Osteoblast (primary cell): Measurements from ENCODE around the gene SLK. TPM values are rescaled to one million over a fixed set of nuclear protein-coding genes. Genes with fewer than 3 reads are reported as not detected.
A peak's percentile ranks its signal among the peaks of the same experiment; 100 is the strongest.

Experiments
- DNase-seq: peaks from one replicate; pipeline ENCODE4 v3.0.0; 2011; ENCODE audit warnings: low spot score, mixed read lengths; ENCODE audit not compliant: insufficient read length; ENCODE audit errors: missing footprints
- H2AFZ ChIP-seq: 2 replicates; pipeline ENCODE4 v1.6.0; 2011; ENCODE audit warnings: mild to moderate bottlenecking, low read length
- H3K27ac ChIP-seq: 2 replicates; pipeline ENCODE4 v1.5.1; 2011; ENCODE audit warnings: mild to moderate bottlenecking, low read depth, low read length, moderate library complexity
- H3K27me3 ChIP-seq: 2 replicates; pipeline ENCODE4 v1.6.0; 2012; ENCODE audit warnings: mild to moderate bottlenecking, control low read depth, inconsistent platforms, low read length, moderate library complexity; ENCODE audit not compliant: insufficient read depth
- H3K36me3 ChIP-seq: 2 replicates; pipeline ENCODE4 v1.5.1; 2011; ENCODE audit warnings: mild to moderate bottlenecking, low read length, control low read depth, moderate library complexity; ENCODE audit not compliant: insufficient read depth
- H3K4me1 ChIP-seq: 2 replicates; pipeline ENCODE4 v1.5.1; 2011; ENCODE audit warnings: mild to moderate bottlenecking, low read length, control low read depth, moderate library complexity; ENCODE audit not compliant: insufficient read depth
- H3K4me2 ChIP-seq: 2 replicates; pipeline ENCODE4 v1.6.0; 2011; ENCODE audit warnings: mild to moderate bottlenecking, low read length; ENCODE audit not compliant: insufficient read depth
- H3K4me3 ChIP-seq: fragments of 200-600 bp; sonication (generic); 3 replicates; pipeline ENCODE4 v1.5.1; 2012; ENCODE audit warnings: mild to moderate bottlenecking, low read length, inconsistent platforms; ENCODE audit not compliant: insufficient read depth
- H3K79me2 ChIP-seq: 2 replicates; pipeline ENCODE4 v1.6.0; 2012; ENCODE audit warnings: mild to moderate bottlenecking, low read length, control low read depth, inconsistent platforms; ENCODE audit not compliant: insufficient read depth
- H3K9me3 ChIP-seq: 2 replicates; pipeline ENCODE4 v1.5.1; 2011; ENCODE audit warnings: low read depth, low read length, control low read depth
- H4K20me1 ChIP-seq: 2 replicates; pipeline ENCODE4 v1.6.0; 2012; ENCODE audit warnings: mild to moderate bottlenecking, low read length, control low read depth; ENCODE audit not compliant: insufficient read depth
- total RNA-seq: library from RNA; depleted of rRNA; stranded (reverse); fragments of >200 nt; gene quantifications from 2 replicates; pipeline ENCODE4 v1.2.3, GENCODE V29; 2012
- TF ChIP-seq, protein P1 (sequence below): IDR thresholded peaks from 2 replicates; pipeline ENCODE4 v1.5.1; 2011; ENCODE audit warnings: mild to moderate bottlenecking, low read depth, low read length, moderate library complexity; ENCODE audit errors: extremely low read depth

The SLK gene
- total RNA-seq, 1 donor = 48.1 TPM

DNA sequence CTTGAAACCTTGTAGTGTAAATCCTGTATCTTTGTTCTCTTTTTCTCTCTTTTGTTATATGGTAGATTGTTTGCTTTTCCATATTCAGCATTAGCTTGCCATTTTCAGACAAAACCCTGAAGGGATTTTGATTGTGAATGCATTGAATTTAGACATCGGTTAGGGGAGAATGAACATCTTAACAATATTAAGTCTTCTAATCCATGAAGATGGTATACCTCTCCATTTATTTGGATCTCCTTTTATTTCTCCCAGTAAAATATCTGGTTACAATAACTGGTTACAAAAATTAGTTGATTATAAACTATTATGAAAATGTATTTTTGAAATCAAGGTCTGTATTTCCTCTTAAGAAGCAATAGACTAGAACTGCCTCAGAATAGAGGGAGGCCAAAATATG is 12.4 kb upstream of the SLK start:
- no peak overlapping the region for H2AFZ ChIP-seq
- no peaks in the 10 kb centered on the region for H3K9me3 ChIP-seq
- no peak for DNase-seq
- no peak overlapping the region for H3K27ac ChIP-seq
- H3K4me2 ChIP-seq = no peak overlapping the region
- H3K27me3 ChIP-seq = no peaks in the 10 kb centered on the region
- no peaks in the 10 kb centered on the region for H4K20me1 ChIP-seq
- H3K4me3 ChIP-seq = no peak overlapping the region
- H3K79me2 ChIP-seq = no peaks in the 10 kb centered on the region
- H3K36me3 ChIP-seq = no peaks in the 10 kb centered on the region
- TF ChIP-seq, protein P1, sequence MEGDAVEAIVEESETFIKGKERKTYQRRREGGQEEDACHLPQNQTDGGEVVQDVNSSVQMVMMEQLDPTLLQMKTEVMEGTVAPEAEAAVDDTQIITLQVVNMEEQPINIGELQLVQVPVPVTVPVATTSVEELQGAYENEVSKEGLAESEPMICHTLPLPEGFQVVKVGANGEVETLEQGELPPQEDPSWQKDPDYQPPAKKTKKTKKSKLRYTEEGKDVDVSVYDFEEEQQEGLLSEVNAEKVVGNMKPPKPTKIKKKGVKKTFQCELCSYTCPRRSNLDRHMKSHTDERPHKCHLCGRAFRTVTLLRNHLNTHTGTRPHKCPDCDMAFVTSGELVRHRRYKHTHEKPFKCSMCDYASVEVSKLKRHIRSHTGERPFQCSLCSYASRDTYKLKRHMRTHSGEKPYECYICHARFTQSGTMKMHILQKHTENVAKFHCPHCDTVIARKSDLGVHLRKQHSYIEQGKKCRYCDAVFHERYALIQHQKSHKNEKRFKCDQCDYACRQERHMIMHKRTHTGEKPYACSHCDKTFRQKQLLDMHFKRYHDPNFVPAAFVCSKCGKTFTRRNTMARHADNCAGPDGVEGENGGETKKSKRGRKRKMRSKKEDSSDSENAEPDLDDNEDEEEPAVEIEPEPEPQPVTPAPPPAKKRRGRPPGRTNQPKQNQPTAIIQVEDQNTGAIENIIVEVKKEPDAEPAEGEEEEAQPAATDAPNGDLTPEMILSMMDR = no peak
- H3K4me1 ChIP-seq = no peaks in the 10 kb centered on the region

DNA sequence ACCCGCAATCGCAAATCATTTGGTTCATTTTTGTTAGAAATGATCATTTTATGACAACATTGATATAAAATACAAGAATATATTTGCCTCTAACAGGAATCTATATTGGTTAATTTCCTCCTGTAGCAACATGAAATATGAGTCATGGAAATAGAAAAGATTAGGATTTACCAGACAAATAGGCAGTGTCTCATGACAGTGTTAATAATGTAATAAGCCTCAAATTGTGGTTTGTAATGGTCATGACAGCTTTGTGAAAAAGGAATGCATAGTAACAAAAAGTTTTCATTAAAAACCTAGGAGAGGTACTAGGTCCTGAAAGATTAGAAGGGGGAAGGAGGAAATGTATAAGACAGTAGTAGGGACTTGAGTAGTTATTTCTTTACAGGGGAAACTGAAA is 7.9 kb upstream of the SLK start:
- H3K27me3 ChIP-seq = no peaks in the 10 kb centered on the region
- H3K9me3 ChIP-seq = no peaks in the 10 kb centered on the region
- no peak overlapping the region for H3K4me3 ChIP-seq
- no peaks in the 10 kb centered on the region for H4K20me1 ChIP-seq
- H3K79me2 ChIP-seq = no peaks in the 10 kb centered on the region
- H3K4me1 ChIP-seq = no peaks in the 10 kb centered on the region
- TF ChIP-seq, protein P1 = no peak
- no peak overlapping the region for H2AFZ ChIP-seq
- H3K27ac ChIP-seq = no peak overlapping the region
- no peak overlapping the region for H3K4me2 ChIP-seq
- no peaks in the 10 kb centered on the region for H3K36me3 ChIP-seq
- no peak for DNase-seq

DNA sequence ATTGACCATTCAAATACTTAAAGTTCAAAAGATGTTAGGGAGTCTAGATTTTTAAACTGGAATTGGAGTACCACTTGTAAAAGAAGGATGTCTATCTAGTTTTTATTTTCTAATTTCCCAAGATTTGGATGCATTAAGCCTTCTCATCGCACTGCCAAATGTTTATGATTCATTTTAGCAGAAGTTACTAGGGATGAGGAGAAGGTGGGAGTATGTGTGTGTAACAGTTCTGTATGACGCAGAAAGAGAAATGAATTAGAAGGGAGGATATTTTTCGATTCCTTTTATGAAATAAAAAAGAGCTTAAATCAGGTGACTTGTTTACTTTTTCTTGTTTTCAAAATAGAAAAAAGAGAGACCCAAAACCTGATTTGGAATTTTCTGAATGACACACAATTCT is 6.8 kb upstream of the SLK start:
- no peak for DNase-seq
- H3K79me2 ChIP-seq = no peaks in the 10 kb centered on the region
- H3K4me3 ChIP-seq = no peak overlapping the region
- H3K27ac ChIP-seq = no peak overlapping the region
- no peaks in the 10 kb centered on the region for H3K27me3 ChIP-seq
- H4K20me1 ChIP-seq = no peaks in the 10 kb centered on the region
- H3K36me3 ChIP-seq = no peaks in the 10 kb centered on the region
- H3K9me3 ChIP-seq = no peaks in the 10 kb centered on the region
- H3K4me2 ChIP-seq = no peak overlapping the region
- TF ChIP-seq, protein P1 = no peak
- H2AFZ ChIP-seq = no peak overlapping the region
- no peaks in the 10 kb centered on the region for H3K4me1 ChIP-seq

DNA sequence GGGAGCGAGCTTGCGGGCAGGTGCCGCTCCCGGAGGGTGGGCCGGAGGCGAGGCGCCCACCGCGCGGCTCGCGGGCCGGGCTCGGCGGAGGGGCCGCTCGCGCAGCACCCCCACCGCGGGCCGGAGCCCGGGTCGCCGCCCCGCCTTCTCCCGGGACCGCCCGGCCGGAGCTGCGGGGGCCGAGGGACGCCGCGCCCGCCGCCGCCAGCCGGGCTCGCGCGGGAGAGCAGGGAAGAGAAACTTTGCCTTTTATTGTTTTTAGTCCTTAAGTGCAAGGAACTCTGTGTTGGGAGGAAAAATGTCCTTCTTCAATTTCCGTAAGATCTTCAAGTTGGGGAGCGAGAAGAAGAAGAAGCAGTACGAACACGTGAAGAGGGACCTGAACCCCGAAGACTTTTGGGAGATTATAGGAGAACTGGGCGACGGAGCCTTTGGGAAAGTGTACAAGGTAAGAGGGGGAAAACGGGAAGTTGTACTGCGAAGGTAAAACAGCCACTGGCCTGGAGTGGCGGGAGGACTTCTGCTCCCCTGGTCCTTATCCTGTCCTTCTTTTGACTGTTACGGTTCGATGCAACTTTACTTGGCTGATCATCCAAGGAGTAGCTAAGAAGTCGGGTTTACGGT is 620 bp downstream of the SLK start:
- H3K4me1 ChIP-seq = peaks cover 9% of the 10 kb centered on the region
- H3K27ac ChIP-seq = peak overlapping the region; percentile 73
- TF ChIP-seq, protein P1 = no peak
- peak overlapping the region; percentile 96 for H3K4me3 ChIP-seq
- DNase-seq = peak; percentile 95
- peaks cover 31% of the 10 kb centered on the region for H4K20me1 ChIP-seq
- H3K9me3 ChIP-seq = no peaks in the 10 kb centered on the region
- peaks cover 54% of the 10 kb centered on the region for H3K79me2 ChIP-seq
- H3K27me3 ChIP-seq = no peaks in the 10 kb centered on the region
- peak overlapping the region; percentile 81 for H3K4me2 ChIP-seq
- peak overlapping the region; percentile 73 for H2AFZ ChIP-seq
- no peaks in the 10 kb centered on the region for H3K36me3 ChIP-seq
